ENCODE results near the gene HSPA1L.

- TF ChIP-seq, protein P1, sequence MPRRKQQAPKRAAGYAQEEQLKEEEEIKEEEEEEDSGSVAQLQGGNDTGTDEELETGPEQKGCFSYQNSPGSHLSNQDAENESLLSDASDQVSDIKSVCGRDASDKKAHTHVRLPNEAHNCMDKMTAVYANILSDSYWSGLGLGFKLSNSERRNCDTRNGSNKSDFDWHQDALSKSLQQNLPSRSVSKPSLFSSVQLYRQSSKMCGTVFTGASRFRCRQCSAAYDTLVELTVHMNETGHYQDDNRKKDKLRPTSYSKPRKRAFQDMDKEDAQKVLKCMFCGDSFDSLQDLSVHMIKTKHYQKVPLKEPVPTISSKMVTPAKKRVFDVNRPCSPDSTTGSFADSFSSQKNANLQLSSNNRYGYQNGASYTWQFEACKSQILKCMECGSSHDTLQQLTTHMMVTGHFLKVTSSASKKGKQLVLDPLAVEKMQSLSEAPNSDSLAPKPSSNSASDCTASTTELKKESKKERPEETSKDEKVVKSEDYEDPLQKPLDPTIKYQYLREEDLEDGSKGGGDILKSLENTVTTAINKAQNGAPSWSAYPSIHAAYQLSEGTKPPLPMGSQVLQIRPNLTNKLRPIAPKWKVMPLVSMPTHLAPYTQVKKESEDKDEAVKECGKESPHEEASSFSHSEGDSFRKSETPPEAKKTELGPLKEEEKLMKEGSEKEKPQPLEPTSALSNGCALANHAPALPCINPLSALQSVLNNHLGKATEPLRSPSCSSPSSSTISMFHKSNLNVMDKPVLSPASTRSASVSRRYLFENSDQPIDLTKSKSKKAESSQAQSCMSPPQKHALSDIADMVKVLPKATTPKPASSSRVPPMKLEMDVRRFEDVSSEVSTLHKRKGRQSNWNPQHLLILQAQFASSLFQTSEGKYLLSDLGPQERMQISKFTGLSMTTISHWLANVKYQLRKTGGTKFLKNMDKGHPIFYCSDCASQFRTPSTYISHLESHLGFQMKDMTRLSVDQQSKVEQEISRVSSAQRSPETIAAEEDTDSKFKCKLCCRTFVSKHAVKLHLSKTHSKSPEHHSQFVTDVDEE (CRISPR knock-in tag; IDR thresholded peaks at IDR 0.05): no peak
- TF ChIP-seq, protein P2, sequence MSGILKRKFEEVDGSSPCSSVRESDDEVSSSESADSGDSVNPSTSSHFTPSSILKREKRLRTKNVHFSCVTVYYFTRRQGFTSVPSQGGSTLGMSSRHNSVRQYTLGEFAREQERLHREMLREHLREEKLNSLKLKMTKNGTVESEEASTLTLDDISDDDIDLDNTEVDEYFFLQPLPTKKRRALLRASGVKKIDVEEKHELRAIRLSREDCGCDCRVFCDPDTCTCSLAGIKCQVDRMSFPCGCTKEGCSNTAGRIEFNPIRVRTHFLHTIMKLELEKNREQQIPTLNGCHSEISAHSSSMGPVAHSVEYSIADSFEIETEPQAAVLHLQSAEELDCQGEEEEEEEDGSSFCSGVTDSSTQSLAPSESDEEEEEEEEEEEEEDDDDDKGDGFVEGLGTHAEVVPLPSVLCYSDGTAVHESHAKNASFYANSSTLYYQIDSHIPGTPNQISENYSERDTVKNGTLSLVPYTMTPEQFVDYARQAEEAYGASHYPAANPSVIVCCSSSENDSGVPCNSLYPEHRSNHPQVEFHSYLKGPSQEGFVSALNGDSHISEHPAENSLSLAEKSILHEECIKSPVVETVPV (CRISPR knock-in tag; IDR thresholded peaks at IDR 0.05): no peak
- no peak for TF ChIP-seq ZFP30 (CRISPR knock-in tag; IDR thresholded peaks at IDR 0.05)
Observed at GRCh38 chr6:31761343-31761742, 53.7 kb downstream of the HSPA1L start.
